ENCODE data around the gene NPFFR1.

DNA sequence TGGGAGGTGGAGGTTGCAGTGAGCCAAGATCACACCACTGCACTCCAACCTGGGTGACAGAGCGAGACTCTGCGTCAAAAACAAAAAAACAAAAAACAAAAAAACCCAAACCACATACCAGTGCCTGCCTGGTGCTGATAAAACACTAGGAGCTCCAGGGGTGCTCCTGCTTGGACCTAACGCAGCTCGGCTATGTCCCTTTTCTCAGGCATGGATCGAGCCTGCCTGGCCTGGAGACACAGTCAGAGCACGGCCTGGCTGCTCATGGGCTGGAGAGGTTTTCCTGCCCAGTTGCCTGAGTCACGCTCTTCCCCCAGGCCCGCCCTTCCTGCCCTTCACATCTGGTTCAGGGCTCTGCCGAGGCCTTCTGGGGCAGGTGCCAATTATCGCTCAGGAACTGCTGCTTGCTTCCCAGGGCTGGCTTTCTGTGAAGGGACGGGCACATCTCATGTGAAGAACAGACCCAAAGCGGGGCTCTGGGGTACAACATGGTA lies 12.6 kb upstream of the NPFFR1 start:
- TF ChIP-seq CTCF (conservative IDR thresholded peaks at IDR 0.05) = no peak
- no peak for TF ChIP-seq ZFX (IDR thresholded peaks at IDR 0.05)

Data from C4-2B (cell line).